NK-92 treated with Interleukin-12 subunit alpha and Interleukin-12 subunit beta, amount 100 ng/mL, for 24 hours (cell line): ENCODE data around the gene GATAD2B.

Experiments
- DNase-seq: peaks from one replicate; lab custom pipeline; 2025; lab: John Stamatoyannopoulos, UW

The GATAD2B gene

GRCh38 chr1:153922972-153923925 is at the start of gene GATAD2B:
GATAD2B (minus strand) TSS chr1:153922972; CDS start chr1:153828347, 94,625 bp downstream.
- peak; percentile 100 for DNase-seq

GRCh38 chr1:153970346-153970745 is 47.6 kb upstream of the GATAD2B start:
- DNase-seq, result no peak

GRCh38 chr1:153968972-153969371 is 46.2 kb upstream of the GATAD2B start:
- no peak for DNase-seq

GRCh38 chr1:153968408-153968807 is 45.6 kb upstream of the GATAD2B start:
- DNase-seq, result no peak

- DNase-seq, result no peak
Observed at GRCh38 chr1:153968000-153968363, 45.2 kb upstream of the GATAD2B start.

- DNase-seq, result peak; percentile 85
Observed at GRCh38 chr1:153967107-153967999, 44.6 kb upstream of the GATAD2B start, which contains the start of gene CREB3L4. CREB3L4 (plus strand) TSS chr1:153967902; CDS start chr1:153968526, 624 bp downstream.

- no peak for DNase-seq
Observed at GRCh38 chr1:153963850-153964331, 41.1 kb upstream of the GATAD2B start.

GRCh38 chr1:153963030-153963849 is 40.5 kb upstream of the GATAD2B start, which contains the start of gene SLC39A1:
SLC39A1 (minus strand) TSS chr1:153963537; CDS start chr1:153962715, 822 bp downstream.
- DNase-seq, result peak; percentile 94

GRCh38 chr1:153962088-153963029 is 39.6 kb upstream of the GATAD2B start:
- DNase-seq, result no peak

GRCh38 chr1:153961421-153961820 is 38.6 kb upstream of the GATAD2B start:
- no peak for DNase-seq

GRCh38 chr1:153960206-153960605 is 37.4 kb upstream of the GATAD2B start:
- no peak for DNase-seq

GRCh38 chr1:153959454-153959853 is 36.7 kb upstream of the GATAD2B start:
- no peak for DNase-seq

- no peak for DNase-seq
Observed at GRCh38 chr1:153958961-153959260, 36.1 kb upstream of the GATAD2B start.

- peak; percentile 97 for DNase-seq
Observed at GRCh38 chr1:153958111-153958960, 35.6 kb upstream of the GATAD2B start, which contains the start of gene CRTC2. CRTC2 (minus strand) TSS chr1:153958612; CDS start chr1:153958497, 115 bp downstream.

GRCh38 chr1:153957744-153958110 is 35.0 kb upstream of the GATAD2B start:
- peak; percentile 50 for DNase-seq

- no peak for DNase-seq
Observed at GRCh38 chr1:153956997-153957715, 34.4 kb upstream of the GATAD2B start.

GRCh38 chr1:153954826-153955225 is 32.1 kb upstream of the GATAD2B start:
- no peak for DNase-seq

GRCh38 chr1:153953859-153954365 is 31.1 kb upstream of the GATAD2B start:
- DNase-seq, result no peak
